HG03280 (cell line): Measurements from ENCODE around the gene DBH.

Source experiments
- ATAC-seq: cut with Tn5 transposase; IDR thresholded peaks from one replicate; pipeline ENCODE4 v1.9.1; 2021; ENCODE audit warnings: mild to moderate bottlenecking, moderate library complexity; ENCODE audit not compliant: unreplicated experiment

The DBH gene

DNA sequence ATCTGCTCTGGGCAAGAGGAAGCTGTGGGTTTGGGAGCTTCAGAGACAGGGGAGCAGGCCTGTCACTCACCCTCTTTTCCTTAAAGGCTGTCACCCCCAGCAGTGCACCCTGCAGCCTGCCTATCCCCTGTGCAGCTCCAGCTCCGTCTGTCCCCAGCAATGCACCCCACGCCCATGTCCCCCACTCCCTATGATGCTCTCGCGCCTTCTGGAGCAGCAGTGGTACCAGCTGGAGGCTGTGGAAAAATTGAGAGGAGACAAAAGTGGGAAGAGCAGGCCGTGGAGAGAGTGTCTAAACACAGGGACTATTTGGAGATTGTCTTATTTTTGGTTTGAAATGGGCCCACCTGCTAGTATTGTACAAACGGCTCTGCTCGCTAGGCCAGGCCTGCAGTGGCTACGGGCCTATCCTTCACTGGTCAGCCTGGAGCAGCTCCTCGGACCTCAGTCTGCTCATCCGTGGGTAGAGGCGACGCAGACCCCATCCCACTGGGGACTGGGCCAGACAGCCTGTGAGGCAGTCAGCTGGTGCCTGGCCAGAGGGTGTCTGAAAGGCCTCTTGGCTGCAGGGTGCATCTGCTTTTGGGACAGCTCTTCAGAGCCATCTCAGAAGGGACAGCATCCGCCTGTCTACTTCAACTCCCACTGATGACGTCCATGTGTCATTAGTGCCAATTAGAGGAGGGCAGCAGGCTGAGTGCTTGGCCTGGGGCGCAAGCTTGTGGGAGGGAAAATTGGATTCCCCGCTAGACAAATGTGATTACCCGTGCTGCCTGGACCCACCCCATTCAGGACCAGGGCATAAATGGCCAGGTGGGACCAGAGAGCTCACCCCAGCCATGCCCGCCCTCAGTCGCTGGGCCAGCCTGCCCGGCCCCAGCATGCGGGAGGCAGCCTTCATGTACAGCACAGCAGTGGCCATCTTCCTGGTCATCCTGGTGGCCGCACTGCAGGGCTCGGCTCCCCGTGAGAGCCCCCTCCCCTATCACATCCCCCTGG lies at the start of gene DBH:
Gene DBH (plus strand): TSS at position 831 of the 999 bp plus-strand sequence. CDS start 9 bp downstream, at position 840.
- ATAC-seq, result no peak

DNA sequence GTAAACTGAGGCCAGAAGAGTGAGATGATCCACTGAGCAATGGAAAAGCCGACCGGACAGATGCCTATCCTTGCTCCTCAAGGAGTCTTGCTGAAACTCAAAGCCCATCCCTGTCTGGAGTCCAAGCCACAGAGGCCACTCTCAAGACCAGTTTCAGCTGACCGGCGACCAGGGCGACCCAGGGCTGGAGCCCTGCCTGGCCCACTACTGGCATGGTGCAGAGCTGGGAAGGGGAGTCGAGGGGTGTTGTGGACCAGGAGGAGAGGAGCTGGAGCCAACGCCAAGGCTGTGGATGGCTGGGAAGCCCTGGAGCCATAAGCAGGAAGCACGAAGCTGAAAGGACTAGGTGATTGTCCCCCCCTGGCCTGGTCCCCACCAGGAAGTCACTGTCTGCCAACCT lies 49.1 kb upstream of the DBH start:
- ATAC-seq, result no peak

- ATAC-seq, result no peak
Observed at GRCh38 chr9:133587466-133587865, 48.7 kb upstream of the DBH start.

GRCh38 chr9:133589454-133590227 lies 46.5 kb upstream of the DBH start:
- ATAC-seq, result no peak

GRCh38 chr9:133590231-133590855 lies 45.8 kb upstream of the DBH start:
- ATAC-seq, result no peak

DNA sequence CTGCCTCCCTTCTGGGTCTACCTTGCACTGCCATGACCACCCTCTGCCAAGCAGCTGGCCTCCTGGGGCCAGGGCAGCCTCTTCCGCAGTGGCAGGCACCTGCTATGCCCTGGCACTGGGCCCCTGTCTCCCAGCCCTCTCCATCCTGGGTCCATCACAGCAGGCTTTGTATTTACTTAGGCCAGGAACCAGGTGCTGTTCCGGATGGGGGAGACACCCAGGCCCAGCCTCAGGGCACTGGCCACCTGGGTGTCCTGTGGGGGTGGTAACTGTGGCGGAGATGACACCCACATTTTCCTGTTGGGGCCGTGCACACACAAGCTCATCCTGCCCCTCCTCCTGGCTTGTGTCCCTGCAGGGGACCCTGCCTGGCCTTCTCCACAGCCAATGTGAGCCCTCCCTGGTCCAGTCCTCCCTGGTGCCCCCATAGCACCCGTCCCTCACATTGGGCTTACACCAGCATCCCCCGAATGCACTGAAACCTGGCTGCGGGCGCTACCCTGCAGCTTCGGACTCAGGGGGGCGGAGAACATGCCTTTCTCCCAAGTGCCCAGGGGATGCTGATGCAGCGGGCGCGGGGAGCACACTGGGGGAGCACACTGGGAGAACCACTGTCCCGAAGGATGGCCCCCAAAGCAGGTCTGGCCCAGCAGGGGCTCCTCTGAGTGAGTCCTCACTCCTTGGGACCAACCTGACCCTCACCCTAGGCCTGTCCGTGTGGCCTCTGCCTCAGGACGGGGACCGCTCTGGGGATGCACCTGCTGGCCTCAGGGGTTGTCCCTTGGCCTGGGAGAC lies 44.9 kb upstream of the DBH start:
- ATAC-seq, result no peak

- no peak for ATAC-seq
Observed at GRCh38 chr9:133591985-133592384, 44.2 kb upstream of the DBH start.

- no peak for ATAC-seq
Observed at GRCh38 chr9:133592731-133593409, 43.3 kb upstream of the DBH start.

- no peak for ATAC-seq
Observed at GRCh38 chr9:133593587-133594253, 42.4 kb upstream of the DBH start.

- ATAC-seq, result no peak
Observed at GRCh38 chr9:133594310-133594709, 41.9 kb upstream of the DBH start.

- ATAC-seq, result no peak
Observed at GRCh38 chr9:133595910-133596309, 40.3 kb upstream of the DBH start.

DNA sequence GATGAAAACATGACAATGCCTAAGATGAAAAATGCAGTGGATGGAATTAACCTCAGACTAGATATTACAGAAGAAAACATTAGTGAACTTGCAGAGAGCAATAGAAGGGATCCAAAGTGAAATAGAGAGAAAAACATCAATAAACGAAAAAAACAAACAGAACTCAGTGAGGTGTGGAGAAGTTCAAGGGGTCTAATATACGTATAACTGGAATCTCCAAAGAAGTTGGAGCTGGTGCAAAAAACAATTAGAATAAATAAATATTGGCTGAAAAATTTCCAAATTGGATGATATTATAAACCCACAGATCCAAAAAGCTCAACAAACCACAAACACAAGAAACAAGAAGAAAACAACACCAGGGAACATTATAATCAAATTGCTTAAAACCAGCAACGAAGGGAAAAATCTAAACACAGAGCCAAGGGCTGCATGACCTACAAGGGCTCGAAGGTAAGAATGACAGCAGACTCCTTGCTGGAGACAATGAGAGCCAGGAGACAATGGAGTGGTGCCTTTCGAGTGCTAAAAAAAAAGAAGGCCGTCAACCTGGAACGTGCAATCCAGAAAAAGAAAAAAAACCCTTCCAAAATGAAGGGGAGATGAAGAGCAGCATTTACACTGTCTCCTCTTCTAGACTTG lies 38.7 kb upstream of the DBH start:
- no peak for ATAC-seq

GRCh38 chr9:133598978-133599377 lies 37.2 kb upstream of the DBH start:
- ATAC-seq, result no peak

DNA sequence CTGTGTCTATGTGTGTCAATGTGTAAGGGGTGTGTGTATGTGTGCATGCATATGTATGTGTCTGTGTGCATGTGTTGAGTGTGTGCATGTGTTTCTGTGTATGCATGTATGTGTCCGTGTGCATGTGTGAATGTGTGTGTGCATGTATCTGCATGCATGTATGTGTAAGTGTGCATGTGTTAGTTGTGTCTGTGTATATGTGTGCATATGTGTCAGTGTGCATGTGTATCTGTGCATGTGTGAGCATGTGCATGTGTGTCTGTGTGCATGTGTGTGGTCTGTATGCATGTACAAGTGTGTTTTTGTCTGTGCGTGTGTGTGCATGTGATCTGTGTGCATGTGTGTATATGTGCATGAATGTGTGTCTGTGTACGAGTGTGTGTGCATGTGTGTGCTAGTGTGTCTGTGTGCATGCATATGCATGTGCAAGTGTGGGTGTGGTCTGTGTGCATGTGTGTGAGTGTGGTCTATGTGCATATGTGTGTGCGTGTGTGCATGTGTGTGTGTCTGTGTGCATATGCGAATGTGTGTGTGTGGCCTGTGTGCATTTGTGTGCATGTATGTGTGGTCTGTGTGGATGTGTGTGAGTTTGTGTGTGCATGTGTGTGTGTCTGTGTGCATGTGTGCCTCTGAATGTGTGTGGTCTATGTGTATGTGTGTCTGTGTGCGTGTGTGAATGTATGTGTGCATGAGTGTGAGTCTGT lies 36.5 kb upstream of the DBH start:
- ATAC-seq, result no peak

DNA sequence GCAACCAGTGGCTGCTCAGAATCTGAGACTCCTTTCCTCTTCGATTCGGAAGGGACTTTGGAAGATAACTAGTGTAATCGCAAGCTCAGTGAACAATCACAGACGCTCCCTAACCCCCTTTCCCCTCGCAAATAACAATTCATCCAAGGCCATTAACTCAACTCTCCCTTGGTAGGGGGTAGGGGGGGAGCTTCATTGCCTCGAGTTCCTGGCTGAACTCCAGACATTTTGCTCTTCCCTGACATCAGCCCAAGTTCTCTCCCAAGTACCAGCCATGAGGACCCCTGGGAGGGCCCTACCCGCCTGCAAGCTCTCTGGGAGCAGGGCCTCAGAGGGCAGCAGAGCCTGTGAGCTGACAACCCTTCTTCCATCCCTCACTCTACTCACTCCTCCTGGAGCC lies 35.4 kb upstream of the DBH start:
- ATAC-seq, result no peak

- no peak for ATAC-seq
Observed at GRCh38 chr9:133601746-133602145, 34.4 kb upstream of the DBH start.

GRCh38 chr9:133602277-133602676 lies 33.9 kb upstream of the DBH start:
- no peak for ATAC-seq
